IMR-90 (cell line): Measurements from ENCODE around the gene SYNRG. TPM values are rescaled to one million over a fixed set of nuclear protein-coding genes. Genes with fewer than 3 reads are reported as not detected.

Source experiments
- ATAC-seq: fragments of 200-7000 bp; cut with Tn5 transposase; 2 replicates; pipeline ENCODE4 v1.9.1; 2020; ENCODE audit warnings: low read depth, mild to moderate bottlenecking, moderate library complexity
- BruUV-seq: library from RNA; stranded (reverse); fragments of 400-500 nt; replicated peaks from 2 replicates; lab custom pipeline; 2021; lab: Mats Ljungman, UMichigan
- CTCF ChIA-PET: fragments of 300-600 bp; formaldehyde crosslinking; extraction: SDS; loops from one replicate; lab custom pipeline; 2021; ENCODE audit warnings: antibody characterized with exemption; lab: Yijun Ruan, JAX
- POLR2A ChIA-PET: fragments of 300-600 bp; sonication (Branson Sonifier 250); formaldehyde crosslinking; loops from one replicate; lab custom pipeline; 2022; ENCODE audit warnings: antibody characterized with exemption; ENCODE audit not compliant: unreplicated experiment; lab: Charles Lee
- DNase-seq: peaks from one replicate; pipeline ENCODE4 v3.0.0; 2013
- H2AFZ ChIP-seq: replicated peaks from 2 replicates; pipeline ENCODE3; 2013; ENCODE audit warnings: low read length, mild to moderate bottlenecking; ENCODE audit not compliant: poor library complexity
- H2AK5ac ChIP-seq: 2 replicates; pipeline ENCODE4 v1.6.1; 2013; ENCODE audit warnings: low read depth, low read length, inconsistent platforms
- H2AK9ac ChIP-seq: replicated peaks from 2 replicates; pipeline ENCODE3; 2013; ENCODE audit warnings: mild to moderate bottlenecking, low read depth, low read length, moderate library complexity; ENCODE audit not compliant: poor library complexity
- H2BK120ac ChIP-seq: 2 replicates; pipeline ENCODE4 v1.6.1; 2013; ENCODE audit warnings: low read depth, low read length, inconsistent platforms
- H2BK15ac ChIP-seq: 3 replicates; pipeline ENCODE4 v1.6.1; 2013; ENCODE audit warnings: low read depth, low read length, inconsistent platforms
- H2BK20ac ChIP-seq: 2 replicates; pipeline ENCODE4 v1.6.1; 2013; ENCODE audit warnings: low read depth, mild to moderate bottlenecking, inconsistent platforms, low read length, moderate library complexity
- H2BK5ac ChIP-seq: 2 replicates; pipeline ENCODE4 v1.6.1; 2013; ENCODE audit warnings: mild to moderate bottlenecking, low read depth, low read length, inconsistent platforms; ENCODE audit not compliant: poor library complexity, severe bottlenecking
- H3K14ac ChIP-seq: replicated peaks from 2 replicates; pipeline ENCODE4 v1.6.1; 2013; ENCODE audit warnings: low read depth, low read length, inconsistent platforms
- H3K18ac ChIP-seq: 2 replicates; pipeline ENCODE4 v1.6.1; 2013; ENCODE audit warnings: low read depth, low read length, control low read depth
- H3K23ac ChIP-seq: 2 replicates; pipeline ENCODE4 v1.6.1; 2013; ENCODE audit warnings: low read depth, low read length, inconsistent platforms
- H3K27ac ChIP-seq: 2 replicates; pipeline ENCODE4 v1.5.1; 2013; ENCODE audit warnings: mild to moderate bottlenecking, control low read depth, low read length; ENCODE audit not compliant: insufficient read depth
- H3K27me3 ChIP-seq: 2 replicates; pipeline ENCODE4 v1.6.1; 2013; ENCODE audit warnings: low read length; ENCODE audit not compliant: control insufficient read depth, insufficient read depth
- H3K36me3 ChIP-seq: 2 replicates; pipeline ENCODE4 v1.6.1; 2013; ENCODE audit warnings: low read length, mixed read lengths; ENCODE audit not compliant: control insufficient read depth, insufficient read depth
- H3K4ac ChIP-seq: 2 replicates; pipeline ENCODE4 v1.6.1; 2013; ENCODE audit warnings: low read depth, low read length, inconsistent platforms
- H3K4me1 ChIP-seq: 2 replicates; pipeline ENCODE4 v1.6.1; 2013; ENCODE audit warnings: low read length, mixed read lengths; ENCODE audit not compliant: control insufficient read depth, insufficient read depth
- H3K4me2 ChIP-seq: 2 replicates; pipeline ENCODE4 v1.6.1; 2013; ENCODE audit warnings: low read depth, mild to moderate bottlenecking, control low read depth, low read length, moderate library complexity
- H3K4me3 ChIP-seq: 2 replicates; pipeline ENCODE4 v1.5.1; 2013; ENCODE audit warnings: low read depth, mild to moderate bottlenecking, control low read depth, low read length, moderate library complexity; ENCODE audit not compliant: insufficient read depth
- H3K56ac ChIP-seq: 2 replicates; pipeline ENCODE4 v1.6.1; 2013; ENCODE audit warnings: low read length, inconsistent platforms; ENCODE audit not compliant: insufficient read depth; ENCODE audit errors: extremely low read depth
- H3K79me1 ChIP-seq, 2 experiments: 2 replicates each; pipeline ENCODE4 v1.6.1; 2013; ENCODE audit warnings: low read length in 2 of 2, inconsistent platforms in 1 of 2, low read depth in 1 of 2
- H3K9ac ChIP-seq: 2 replicates; pipeline ENCODE4 v1.6.1; 2013; ENCODE audit warnings: low read depth, low read length, control low read depth
- H3K9me1 ChIP-seq: 2 replicates; pipeline ENCODE4 v1.6.1; 2013; ENCODE audit warnings: low read length, inconsistent platforms; ENCODE audit not compliant: insufficient read depth
- H3K9me3 ChIP-seq: 2 replicates; pipeline ENCODE4 v1.6.1; 2013; ENCODE audit warnings: low read length; ENCODE audit not compliant: control insufficient read depth, insufficient read depth
- H4K20me1 ChIP-seq: 2 replicates; pipeline ENCODE4 v1.6.1; 2013; ENCODE audit warnings: low read length, inconsistent platforms; ENCODE audit not compliant: insufficient read depth
- H4K5ac ChIP-seq: 2 replicates; pipeline ENCODE4 v1.6.1; 2013; ENCODE audit warnings: mild to moderate bottlenecking, low read depth, low read length, control low read depth
- H4K8ac ChIP-seq, 2 experiments: 2 replicates each; pipeline ENCODE4 v1.6.1; 2013; ENCODE audit warnings: low read depth in 2 of 2, low read length in 2 of 2, control low read depth in 1 of 2, inconsistent platforms in 1 of 2
- H4K91ac ChIP-seq: 2 replicates; pipeline ENCODE4 v1.6.1; 2013; ENCODE audit warnings: low read depth, low read length, inconsistent platforms; ENCODE audit not compliant: insufficient read depth
- BHLHE40 ChIP-seq: fragments of 150-350 bp; IDR thresholded peaks from 2 replicates; pipeline ENCODE4 v1.6.1; 2016; ENCODE audit warnings: mild to moderate bottlenecking, low read depth, low read length
- MAFK ChIP-seq: IDR thresholded peaks from 2 replicates; pipeline ENCODE4 v1.6.1; 2012; ENCODE audit warnings: low read depth, low read length, improper control_type of control experiment
- MXI1 ChIP-seq: IDR thresholded peaks from 2 replicates; pipeline ENCODE4 v1.6.1; 2012; ENCODE audit warnings: low read depth, mild to moderate bottlenecking, low read length, moderate library complexity, borderline replicate concordance
- NFE2L2 ChIP-seq: fragments of 150-350 bp; IDR thresholded peaks from 2 replicates; pipeline ENCODE4 v1.6.1; 2016; ENCODE audit warnings: low read depth, mild to moderate bottlenecking, low read length
- POLR2A ChIP-seq: IDR thresholded peaks from 2 replicates; pipeline ENCODE4 v1.6.1; 2012; ENCODE audit warnings: mild to moderate bottlenecking, low read depth, low read length
- RFX5 ChIP-seq: IDR thresholded peaks from 2 replicates; pipeline ENCODE4 v1.8.0; 2012; ENCODE audit warnings: low read depth, mild to moderate bottlenecking, low read length, moderate library complexity
- SMC3 ChIP-seq: fragments of 150-350 bp; IDR thresholded peaks from 2 replicates; pipeline ENCODE4 v1.6.1; 2016; ENCODE audit warnings: low read depth, mild to moderate bottlenecking, antibody characterized with exemption, low read length, moderate library complexity
- WGBS, 2 experiments: methylation state at CpG; one replicate each; pipeline versions ENCODE4 v1.1.5 to v1.1.7; 2013; ENCODE audit warnings: missing lambda C conversion rate in 2 of 2; ENCODE audit not compliant: insufficient read length in 1 of 2; ENCODE audit errors: extremely low coverage in 2 of 2; 5-methylcytosine and 5-hydroxymethylcytosine counted together
- dilution Hi-C: fragments of 300-500 bp; cut with HindIII; formaldehyde crosslinking; loops from one replicate; pipeline ENCODE4 v1.14.3; 2018; ENCODE audit warnings: low sequenced_read_pairs; ENCODE audit not compliant: unreplicated experiment
- in situ Hi-C: fragments of 300-500 bp; cut with MboI; formaldehyde crosslinking; loops from 3 replicates; pipeline ENCODE4 v1.14.3; 2019; ENCODE audit warnings: low sequenced_read_pairs, inconsistent platforms, mixed read lengths
- intact Hi-C: fragments of 100-400 bp; cut with micrococcal nuclease; formaldehyde crosslinking; loops from 2 replicates; pipeline ENCODE4 v1.10.0; 2022
- polyA plus RNA-seq, 3 experiments: library from polyadenylated mRNA; depleted of rRNA; stranded (reverse); fragments of >200 nt; gene quantifications; 2 replicates each; pipeline ENCODE4 v1.2.3, GENCODE V29; 2012; ENCODE audit warnings: low replicate concordance in 1 of 3
- total RNA-seq: library from RNA; depleted of rRNA; stranded (reverse); fragments of >200 nt; gene quantifications from 2 replicates; pipeline ENCODE4 v1.2.3, GENCODE V29; 2012
- TF ChIP-seq, protein P1 (sequence below): conservative IDR thresholded peaks from 2 replicates; pipeline ENCODE4 v1.5.1; 2012; ENCODE audit warnings: mild to moderate bottlenecking, low read depth, low read length, improper control_type of control experiment

SYNRG gene
- total and polyA plus RNA-seq, 2 of the 4 experiments (the other 2 are of a cell fraction): 11.7 to 15.2 TPM

DNA sequence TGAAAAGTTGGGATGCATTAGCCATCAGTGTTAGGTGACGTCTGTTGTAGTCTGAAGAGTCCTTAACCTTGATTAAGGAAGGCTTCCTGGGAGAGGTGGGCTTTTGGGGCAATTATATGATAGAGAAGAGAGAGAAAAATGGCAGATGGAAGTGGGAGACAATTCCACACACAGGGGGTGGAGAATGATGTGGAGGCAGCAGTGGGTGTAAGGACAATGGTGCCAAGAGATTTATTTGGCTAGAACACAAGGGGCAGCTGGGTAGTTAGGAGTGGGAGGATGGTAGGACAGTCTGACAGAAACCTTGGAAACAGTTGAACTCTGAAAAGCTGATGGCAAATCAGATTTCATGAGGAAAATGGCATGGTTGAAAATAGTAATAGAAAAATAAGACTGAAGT, 130.2 kb downstream of the SYNRG start:
- H3K14ac ChIP-seq: no peak overlapping the region
- H3K27ac ChIP-seq: no peak overlapping the region
- dilution Hi-C loops: no loop called here
- no TSS peak for BruUV-seq
- H3K79me1 ChIP-seq: peaks cover 0 to 20% of the 10 kb centered on the region in 2 experiments; a peak in 3 of 4 replicates
- H3K56ac ChIP-seq: no peak overlapping the region
- DNase-seq (no peak), ATAC-seq (no peak)
- H3K18ac ChIP-seq: no peak overlapping the region
- H3K36me3 ChIP-seq: peaks cover 8% of the 10 kb centered on the region
- H2BK120ac ChIP-seq: no peak overlapping the region
- intact Hi-C loops: no loop called here
- no peak overlapping the region for H4K91ac ChIP-seq
- ChIA-PET CTCF (no interaction called here), POLR2A (no interaction called here)
- no peak overlapping the region for H4K5ac ChIP-seq
- no peak overlapping the region for H2BK15ac ChIP-seq
- TF ChIP-seq MXI1 (no peak), RFX5 (no peak), BHLHE40 (no peak), SMC3 (no peak), MAFK (no peak), POLR2A (no peak), NFE2L2 (no peak)
- TF ChIP-seq, protein P1, sequence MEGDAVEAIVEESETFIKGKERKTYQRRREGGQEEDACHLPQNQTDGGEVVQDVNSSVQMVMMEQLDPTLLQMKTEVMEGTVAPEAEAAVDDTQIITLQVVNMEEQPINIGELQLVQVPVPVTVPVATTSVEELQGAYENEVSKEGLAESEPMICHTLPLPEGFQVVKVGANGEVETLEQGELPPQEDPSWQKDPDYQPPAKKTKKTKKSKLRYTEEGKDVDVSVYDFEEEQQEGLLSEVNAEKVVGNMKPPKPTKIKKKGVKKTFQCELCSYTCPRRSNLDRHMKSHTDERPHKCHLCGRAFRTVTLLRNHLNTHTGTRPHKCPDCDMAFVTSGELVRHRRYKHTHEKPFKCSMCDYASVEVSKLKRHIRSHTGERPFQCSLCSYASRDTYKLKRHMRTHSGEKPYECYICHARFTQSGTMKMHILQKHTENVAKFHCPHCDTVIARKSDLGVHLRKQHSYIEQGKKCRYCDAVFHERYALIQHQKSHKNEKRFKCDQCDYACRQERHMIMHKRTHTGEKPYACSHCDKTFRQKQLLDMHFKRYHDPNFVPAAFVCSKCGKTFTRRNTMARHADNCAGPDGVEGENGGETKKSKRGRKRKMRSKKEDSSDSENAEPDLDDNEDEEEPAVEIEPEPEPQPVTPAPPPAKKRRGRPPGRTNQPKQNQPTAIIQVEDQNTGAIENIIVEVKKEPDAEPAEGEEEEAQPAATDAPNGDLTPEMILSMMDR: no peak
- no CpG with 5 or more reads among the region's 1 CpG for WGBS, 2 experiments
- no peak overlapping the region for H3K4ac ChIP-seq
- no peak overlapping the region for H3K23ac ChIP-seq
- peaks cover 5% of the 10 kb centered on the region; the same call in 1 of the 2 replicates for H4K20me1 ChIP-seq
- H3K4me2 ChIP-seq: no peak overlapping the region
- peaks cover 8% of the 10 kb centered on the region for H3K9me1 ChIP-seq
- in situ Hi-C loops: no loop called here
- H3K4me3 ChIP-seq: no peak overlapping the region
- H3K9me3 ChIP-seq: no peaks in the 10 kb centered on the region
- no peak overlapping the region for H2AFZ ChIP-seq
- H3K27me3 ChIP-seq: no peaks in the 10 kb centered on the region
- H2AK9ac ChIP-seq: no peak overlapping the region
- no peak overlapping the region for H2BK5ac ChIP-seq
- H2BK20ac ChIP-seq: no peak overlapping the region
- H2AK5ac ChIP-seq: no peak overlapping the region
- H3K4me1 ChIP-seq: peaks cover 11% of the 10 kb centered on the region
- no peak overlapping the region for H3K9ac ChIP-seq
- H4K8ac ChIP-seq: no peak overlapping the region
